Vagina (tissue), 2 donors: ENCODE data around the gene ITGA2B. TPM values are rescaled to one million over a fixed set of nuclear protein-coding genes. Genes with fewer than 3 reads are reported as not detected.

Experiments used
- DNase-seq, 2 donors: peaks; one replicate each; pipeline ENCODE4 v3.0.0-alpha.2; 2017; ENCODE audit errors: extremely low spot score in 2 of 2
- H3K27ac ChIP-seq: fragments of 200-600 bp; sonication (generic); one replicate; pipeline ENCODE4 v1.5.1; 2019
- H3K27me3 ChIP-seq: fragments of 200-600 bp; sonication (generic); one replicate; pipeline ENCODE4 v1.5.1; 2019
- H3K36me3 ChIP-seq, 2 donors: fragments of 200-600 bp; sonication (generic); one replicate each; pipeline ENCODE4 v1.5.1; 2017 to 2019
- H3K4me1 ChIP-seq: fragments of 200-600 bp; sonication (generic); one replicate; pipeline ENCODE4 v1.5.1; 2019
- H3K4me3 ChIP-seq, 2 donors: fragments of 200-600 bp; sonication (generic); 1 replicate in 1 of 2; 2 replicates in 1 of 2; pipeline ENCODE4 v1.5.1; 2016 to 2019
- H3K9me3 ChIP-seq: fragments of 200-600 bp; sonication (generic); one replicate; pipeline ENCODE4 v1.5.1; 2019
- POLR2A ChIP-seq, 2 donors: fragments of 450-650 bp; IDR thresholded peaks; one replicate each; pipeline ENCODE4 v1.6.1; 2017; ENCODE audit warnings: antibody characterized with exemption in 2 of 2, mild to moderate bottlenecking in 2 of 2, moderate library complexity in 2 of 2
- POLR2AphosphoS5 ChIP-seq, 2 donors: sonication (generic); formaldehyde crosslinking; IDR thresholded peaks; one replicate each; pipeline ENCODE4 v1.9.0; 2017; ENCODE audit warnings: antibody characterized with exemption in 2 of 2, mild to moderate bottlenecking in 2 of 2, low read depth in 1 of 2; ENCODE audit not compliant: insufficient read depth in 1 of 2
- intact Hi-C: fragments of 100-400 bp; cut with DNase I; formaldehyde crosslinking; loops from one replicate; pipeline ENCODE4 v1.15.1; 2023
- total RNA-seq: library from RNA; depleted of rRNA; stranded (reverse); fragments of >200 nt; gene quantifications from one replicate; pipeline ENCODE4 v1.2.3, GENCODE V29; 2016
- TF ChIP-seq, protein P1 (sequence below), 3 experiments: fragments of 450-650 bp in 2 of 3; fragments of 200-600 bp in 1 of 3; sonication (generic) in 1 of 3; IDR thresholded peaks; one replicate each; pipeline ENCODE4 v1.5.1; 2017 to 2019; ENCODE audit warnings: antibody characterized with exemption in 3 of 3, mild to moderate bottlenecking in 2 of 3, moderate library complexity in 2 of 3

Gene ITGA2B
- total RNA-seq, 1 donor from 2014 or later: 2.0 TPM

- no peak for DNase-seq
- intact Hi-C loops: no loop called here
These were observed 33.8 kb downstream of the ITGA2B start for GRCh38 chr17:44355642-44356099.

DNA sequence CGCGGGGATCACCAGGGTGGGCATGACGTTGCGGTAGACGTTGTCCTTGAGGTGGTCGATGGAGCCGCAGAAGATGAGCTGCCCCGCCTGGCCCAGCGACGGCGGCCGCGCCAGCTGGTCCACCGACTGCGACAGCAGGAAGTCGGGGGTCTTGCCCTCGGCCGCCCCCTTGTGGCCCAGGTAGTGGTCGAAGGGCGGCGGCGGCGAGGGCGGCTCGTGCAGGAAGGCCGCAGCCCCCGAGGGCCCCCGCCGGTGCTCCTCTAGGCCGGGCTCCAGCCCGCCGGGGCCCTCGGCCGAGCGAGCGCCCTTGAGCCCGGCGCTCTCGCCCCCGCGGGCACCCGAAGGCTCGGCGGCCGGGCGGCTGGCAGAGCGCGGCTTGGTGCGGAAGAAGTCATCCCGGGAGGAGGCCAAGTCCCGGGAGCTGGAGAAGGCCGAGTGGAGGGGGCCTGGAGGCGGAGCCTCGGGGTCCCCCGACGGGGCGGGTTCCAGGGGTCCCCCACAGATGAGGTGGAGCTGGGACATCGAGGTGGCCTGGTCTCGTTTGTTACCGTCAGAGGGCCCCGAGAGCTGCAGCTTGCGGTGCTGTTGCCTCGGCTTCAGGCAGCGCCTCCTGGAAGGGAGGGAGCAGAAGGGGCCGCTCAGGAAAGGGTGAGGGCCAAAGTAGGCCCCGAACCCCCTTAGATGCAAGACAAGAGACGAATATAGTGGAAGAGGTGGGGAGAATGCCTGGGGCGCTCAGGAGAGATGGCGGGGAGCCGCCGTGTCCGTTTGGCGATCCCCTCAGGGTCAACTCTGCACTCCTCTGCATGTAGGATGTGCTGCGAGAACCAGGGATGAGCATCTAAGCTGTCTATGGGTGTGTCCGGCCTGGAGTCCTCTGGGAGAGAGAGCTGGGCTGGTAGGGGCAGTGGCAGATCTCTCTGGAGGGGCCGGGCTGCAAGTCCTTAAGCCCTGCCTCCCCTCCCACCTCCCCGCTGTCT is 34.6 kb downstream of the ITGA2B start:
- Histone ChIP-seq H3K36me3 (peaks cover 0 to 26% of the 10 kb centered on the region in 2 donors), H3K4me3 (peak overlapping the region in 1 of 2 donors; percentile 65), H3K27me3 (no peaks in the 10 kb centered on the region), H3K27ac (no peak overlapping the region), H3K4me1 (peaks cover under 1% of the 10 kb centered on the region), H3K9me3 (no peaks in the 10 kb centered on the region)
- TF ChIP-seq, protein P1, sequence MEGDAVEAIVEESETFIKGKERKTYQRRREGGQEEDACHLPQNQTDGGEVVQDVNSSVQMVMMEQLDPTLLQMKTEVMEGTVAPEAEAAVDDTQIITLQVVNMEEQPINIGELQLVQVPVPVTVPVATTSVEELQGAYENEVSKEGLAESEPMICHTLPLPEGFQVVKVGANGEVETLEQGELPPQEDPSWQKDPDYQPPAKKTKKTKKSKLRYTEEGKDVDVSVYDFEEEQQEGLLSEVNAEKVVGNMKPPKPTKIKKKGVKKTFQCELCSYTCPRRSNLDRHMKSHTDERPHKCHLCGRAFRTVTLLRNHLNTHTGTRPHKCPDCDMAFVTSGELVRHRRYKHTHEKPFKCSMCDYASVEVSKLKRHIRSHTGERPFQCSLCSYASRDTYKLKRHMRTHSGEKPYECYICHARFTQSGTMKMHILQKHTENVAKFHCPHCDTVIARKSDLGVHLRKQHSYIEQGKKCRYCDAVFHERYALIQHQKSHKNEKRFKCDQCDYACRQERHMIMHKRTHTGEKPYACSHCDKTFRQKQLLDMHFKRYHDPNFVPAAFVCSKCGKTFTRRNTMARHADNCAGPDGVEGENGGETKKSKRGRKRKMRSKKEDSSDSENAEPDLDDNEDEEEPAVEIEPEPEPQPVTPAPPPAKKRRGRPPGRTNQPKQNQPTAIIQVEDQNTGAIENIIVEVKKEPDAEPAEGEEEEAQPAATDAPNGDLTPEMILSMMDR (IDR thresholded peaks at IDR 0.05): no peak
- no peak for TF ChIP-seq POLR2A (IDR thresholded peaks at IDR 0.05)
- no peak for TF ChIP-seq POLR2AphosphoS5 (IDR thresholded peaks at IDR 0.05; ENCODE audit: insufficient read depth in 1 of 2, low read depth in 1 of 2)
- DNase-seq: no peak
- intact Hi-C loops: no loop called here

More at GRCh38 chr17:44355642-44356099, 33.8 kb downstream of the ITGA2B start:
- Histone ChIP-seq H3K27me3 (no peaks in the 10 kb centered on the region), H3K9me3 (no peaks in the 10 kb centered on the region), H3K4me1 (peaks cover 8% of the 10 kb centered on the region), H3K4me3 (no peak overlapping the region), H3K36me3 (peaks cover 0 to 19% of the 10 kb centered on the region in 2 donors), H3K27ac (no peak overlapping the region)
- no peak for TF ChIP-seq POLR2A (IDR thresholded peaks at IDR 0.05)
- TF ChIP-seq, protein P1 (IDR thresholded peaks at IDR 0.05): no peak
- no peak for TF ChIP-seq POLR2AphosphoS5 (IDR thresholded peaks at IDR 0.05; ENCODE audit: insufficient read depth in 1 of 2, low read depth in 1 of 2)

GRCh38 chr17:44353672-44354331 is 35.6 kb downstream of the ITGA2B start:
- DNase-seq: no peak
- Histone ChIP-seq H3K4me3 (peak overlapping the region; percentile 37 to 65), H3K27ac (peak overlapping the region; percentile 73), H3K36me3 (peaks cover 0 to 26% of the 10 kb centered on the region in 2 donors), H3K9me3 (no peaks in the 10 kb centered on the region), H3K4me1 (peaks cover 8% of the 10 kb centered on the region), H3K27me3 (no peaks in the 10 kb centered on the region)
- intact Hi-C loops: no loop called here
- TF ChIP-seq, protein P1 (IDR thresholded peaks at IDR 0.05): no peak
- TF ChIP-seq POLR2A (IDR thresholded peaks at IDR 0.05): no peak
- TF ChIP-seq POLR2AphosphoS5 (IDR thresholded peaks at IDR 0.05; ENCODE audit: insufficient read depth in 1 of 2, low read depth in 1 of 2): no peak

- no peaks in the 10 kb centered on the region for H3K9me3 ChIP-seq
- H3K27ac ChIP-seq: peak overlapping the region; percentile 73
- H3K36me3 ChIP-seq: peaks cover 0 to 26% of the 10 kb centered on the region in 2 donors
- H3K4me3 ChIP-seq: peak overlapping the region; percentile 37 to 65
- TF ChIP-seq, protein P1 (IDR thresholded peaks at IDR 0.05): no peak
- TF ChIP-seq POLR2AphosphoS5 (IDR thresholded peaks at IDR 0.05; ENCODE audit: insufficient read depth in 1 of 2, low read depth in 1 of 2) (no peak), POLR2A (IDR thresholded peaks at IDR 0.05) (no peak)
- intact Hi-C loops: no loop called here
- DNase-seq: no peak
- H3K27me3 ChIP-seq: no peaks in the 10 kb centered on the region
- H3K4me1 ChIP-seq: peaks cover 13% of the 10 kb centered on the region
These were observed 36.4 kb downstream of the ITGA2B start for GRCh38 chr17:44352828-44353671.
